GM19372 (cell line): ENCODE measurements around the gene BID.

Source experiments
- ATAC-seq: cut with Tn5 transposase; IDR thresholded peaks from one replicate; pipeline ENCODE4 v1.9.1; 2021; ENCODE audit warnings: mild to moderate bottlenecking, low read depth, moderate library complexity; ENCODE audit not compliant: unreplicated experiment

BID gene

GRCh38 chr22:17804331-17805080, 30.2 kb upstream of the BID start:
- ATAC-seq: no peak

DNA sequence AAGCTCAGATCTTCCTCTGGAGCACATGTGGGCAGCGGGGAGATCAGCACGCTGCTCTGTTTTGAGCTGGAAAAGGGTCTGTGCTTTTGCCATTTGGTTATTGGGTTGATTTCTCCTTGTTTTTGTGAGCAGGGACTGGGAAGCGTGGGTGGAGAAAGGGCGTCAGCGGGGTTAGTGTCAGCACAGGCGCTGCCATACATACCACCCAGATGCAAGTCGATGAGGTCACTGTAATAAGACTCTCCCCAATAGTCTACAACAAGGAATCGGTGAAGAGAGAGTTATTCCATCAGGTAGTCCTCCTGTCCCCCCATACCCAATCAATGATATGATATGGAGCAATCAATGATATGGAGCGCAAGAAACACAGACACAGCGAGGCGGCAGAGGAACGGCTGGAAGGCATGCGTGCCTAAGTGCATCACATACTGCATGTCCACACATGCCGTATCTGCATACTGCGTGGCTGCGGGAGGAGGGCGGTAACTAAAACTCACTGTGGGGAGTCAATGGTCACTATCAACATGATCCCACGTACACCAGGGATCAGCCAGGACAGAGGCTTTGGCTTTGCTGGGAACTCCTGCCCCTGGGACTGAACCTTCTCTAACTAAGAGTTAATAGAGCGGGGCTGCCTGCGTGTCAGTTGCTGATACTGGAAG, 29.5 kb upstream of the BID start:
- ATAC-seq: no peak

GRCh38 chr22:17802822-17803221, 28.6 kb upstream of the BID start:
- ATAC-seq: no peak

DNA sequence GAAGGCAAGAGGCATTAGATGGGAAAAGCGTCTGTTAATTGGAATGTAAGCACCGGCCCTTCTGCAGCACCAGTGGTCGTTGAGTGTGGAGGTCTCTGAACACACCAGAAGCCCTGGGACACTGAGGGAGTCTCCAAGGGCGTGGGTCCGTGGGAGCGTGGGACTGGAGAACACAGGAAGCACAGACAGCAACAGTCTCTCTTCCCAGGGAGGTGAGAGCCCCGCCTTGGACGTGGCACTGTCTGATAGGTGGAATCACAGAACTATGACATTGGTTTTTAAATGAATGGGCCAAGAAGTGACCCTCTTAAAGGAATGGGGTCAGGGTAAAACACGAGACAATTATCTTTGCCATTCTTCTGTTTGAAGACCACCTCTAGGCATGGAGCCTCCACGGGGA, 28.1 kb upstream of the BID start:
- no peak for ATAC-seq

- peak; percentile 71 for ATAC-seq
Measured at GRCh38 chr22:17797721-17798559, 23.7 kb upstream of the BID start.

- no peak for ATAC-seq
Measured at GRCh38 chr22:17796695-17797094, 22.4 kb upstream of the BID start.

DNA sequence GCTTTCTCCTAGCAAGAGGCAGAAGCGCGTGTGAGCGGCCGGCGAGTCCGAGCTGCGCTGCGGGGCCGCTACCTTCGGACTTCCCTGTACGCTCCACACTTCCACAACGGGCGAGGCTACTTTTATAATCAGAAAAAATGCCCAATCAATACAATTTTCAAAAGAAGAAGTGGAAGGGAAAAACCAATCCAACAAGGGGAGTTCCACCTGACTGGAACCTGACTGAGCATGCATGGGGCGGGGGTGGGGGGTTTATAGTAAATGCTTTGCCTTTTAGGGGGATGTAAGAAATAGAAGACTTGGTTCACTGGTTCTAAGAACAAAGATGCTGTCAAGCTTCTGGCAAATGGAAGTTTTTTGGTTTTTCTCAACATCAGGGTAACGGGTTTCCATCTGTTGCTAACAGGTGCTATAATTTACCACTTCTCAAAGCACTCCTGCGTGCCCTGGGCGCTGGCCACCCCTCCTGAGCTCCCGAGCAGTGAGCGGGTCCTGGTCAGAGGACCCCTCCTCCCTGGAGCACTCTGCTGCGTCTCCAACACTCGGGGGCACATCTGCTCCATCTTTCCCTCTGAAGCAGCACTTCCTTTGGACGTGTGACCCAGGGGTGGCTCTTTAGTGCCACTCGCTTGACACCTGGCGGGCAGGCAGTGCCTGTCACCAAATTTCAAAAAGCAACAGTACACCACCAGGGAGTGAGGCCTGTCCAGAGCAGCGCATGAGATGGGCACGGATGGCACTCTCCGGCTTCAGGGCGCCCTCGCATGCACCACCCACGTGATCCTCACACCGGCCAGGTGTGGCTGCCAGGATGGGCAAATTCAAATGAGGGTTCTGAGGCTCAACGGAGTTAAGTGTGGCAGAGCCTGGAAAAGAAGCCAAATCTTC, 21.6 kb upstream of the BID start:
- ATAC-seq: no peak

DNA sequence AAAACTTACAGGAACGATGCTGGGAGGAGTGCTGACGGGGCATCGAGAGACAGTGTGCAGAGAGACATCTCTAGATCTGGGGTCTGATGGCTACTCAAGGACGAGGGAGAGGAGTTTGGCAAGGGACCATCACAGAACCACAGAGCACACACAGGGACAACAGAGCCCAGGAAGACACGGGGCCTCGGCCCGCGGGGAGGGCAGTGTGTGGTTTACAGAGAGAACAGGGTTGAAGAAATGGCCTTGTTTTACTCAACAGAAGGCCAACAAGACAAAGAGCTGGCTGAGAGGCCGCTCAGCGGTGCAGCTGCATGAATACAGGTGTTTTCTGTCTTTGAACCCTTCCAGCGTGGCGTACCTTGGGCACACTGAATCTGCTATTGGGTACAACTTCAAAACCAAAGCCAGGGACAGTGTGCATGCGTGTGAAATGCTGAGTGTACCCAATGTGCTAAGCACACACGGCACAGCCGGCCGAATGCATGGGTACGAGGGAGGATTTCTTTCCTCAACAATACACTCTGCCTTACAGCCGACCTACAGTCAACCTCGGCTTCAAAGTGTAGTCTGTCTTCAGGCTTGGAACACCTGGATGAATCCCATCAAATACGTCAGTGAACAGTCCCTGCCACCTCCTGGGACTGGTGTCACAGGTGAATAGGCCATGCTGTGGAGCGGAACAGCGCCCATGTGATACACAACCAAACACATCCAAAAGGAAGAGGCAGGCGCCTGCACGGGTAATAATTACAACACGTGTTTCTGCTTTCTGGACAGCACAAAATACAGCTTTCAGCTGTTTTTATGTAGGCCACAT, 20.7 kb upstream of the BID start:
- no peak for ATAC-seq

GRCh38 chr22:17792854-17793434, 18.7 kb upstream of the BID start:
- no peak for ATAC-seq

DNA sequence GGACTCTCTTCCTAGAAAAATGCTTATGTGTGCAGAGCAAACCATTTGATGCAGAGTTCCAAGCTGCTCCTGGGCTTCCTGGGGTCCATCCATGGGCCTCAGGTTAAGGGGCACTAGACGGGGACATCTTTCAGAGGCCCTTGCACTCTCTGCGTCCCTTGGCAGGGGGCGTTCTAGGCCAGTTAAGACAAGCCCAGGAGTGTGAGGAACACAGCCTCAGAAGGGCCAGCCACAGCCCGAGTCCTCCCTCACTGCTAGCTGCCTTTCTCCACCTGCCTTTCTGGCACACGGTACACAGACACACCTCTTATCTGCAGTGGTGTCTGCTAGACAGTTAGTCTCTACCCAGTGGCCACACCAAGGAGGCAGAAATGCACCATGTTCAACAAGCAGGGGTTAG, 18.0 kb upstream of the BID start:
- no peak for ATAC-seq

- ATAC-seq: no peak
Measured at GRCh38 chr22:17791196-17791595, 16.9 kb upstream of the BID start.

GRCh38 chr22:17789379-17790200, 15.3 kb upstream of the BID start:
- ATAC-seq: no peak

DNA sequence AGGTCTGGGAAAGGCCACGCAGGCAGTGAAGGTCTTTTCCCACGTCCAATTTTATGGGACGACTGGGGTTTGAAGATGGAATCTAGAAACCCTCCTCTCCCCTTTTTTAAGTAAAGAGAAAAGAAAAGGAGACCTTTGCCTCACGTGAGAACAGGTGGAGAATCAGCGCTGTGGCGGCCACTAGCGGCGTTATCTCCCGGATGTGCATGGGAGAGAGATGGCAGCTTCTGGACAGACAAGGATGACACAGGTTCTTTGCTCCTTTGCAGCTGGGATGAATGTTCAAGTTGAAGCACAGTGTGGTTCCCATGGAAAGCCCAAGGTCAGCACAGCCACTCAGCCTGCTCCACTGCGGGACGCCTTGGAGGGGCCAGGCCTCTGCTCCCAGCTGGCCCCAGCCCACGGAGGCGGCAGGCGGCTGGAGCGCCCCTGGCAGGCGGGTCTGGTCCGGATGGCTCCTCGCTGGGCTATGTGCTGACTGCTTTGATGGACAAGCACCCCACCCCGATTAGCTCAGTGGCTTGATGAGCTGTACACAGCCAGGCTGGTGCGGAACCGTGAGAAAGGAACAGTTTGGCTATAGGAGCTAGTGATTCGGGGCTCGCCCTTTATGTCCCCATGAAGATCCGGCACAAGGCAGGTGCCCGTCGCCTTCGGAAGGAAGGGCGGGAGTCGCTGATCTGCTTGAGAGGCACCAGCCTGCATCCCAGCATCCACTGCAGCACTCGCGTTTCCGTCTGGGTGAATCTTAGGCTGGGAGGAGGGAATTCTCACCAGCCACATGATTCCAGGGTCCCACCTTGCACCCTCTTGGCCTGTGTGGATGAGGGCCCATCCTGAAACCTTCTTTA, 14.5 kb upstream of the BID start:
- no peak for ATAC-seq

GRCh38 chr22:17787716-17788330, 13.6 kb upstream of the BID start:
- ATAC-seq: no peak

GRCh38 chr22:17787241-17787640, 13.0 kb upstream of the BID start:
- ATAC-seq: no peak

GRCh38 chr22:17786435-17787161, 12.3 kb upstream of the BID start:
- no peak for ATAC-seq
